VCaP (cell line): ENCODE data around the gene JCAD.
"Not testable (repeated sequence)": the region's sequence is repeated elsewhere in the genome, so short reads cannot be mapped to it uniquely, and the experiment has no call there.

Experiments used
- H3K27ac ChIP-seq: fragments of 450-650 bp; 2 replicates; pipeline ENCODE4 v1.5.1; 2017
- CTCF ChIP-seq: fragments of 450-650 bp; conservative IDR thresholded peaks from 2 replicates; pipeline ENCODE4 v1.5.1; 2017; ENCODE audit warnings: mild to moderate bottlenecking, moderate library complexity

Gene JCAD

DNA sequence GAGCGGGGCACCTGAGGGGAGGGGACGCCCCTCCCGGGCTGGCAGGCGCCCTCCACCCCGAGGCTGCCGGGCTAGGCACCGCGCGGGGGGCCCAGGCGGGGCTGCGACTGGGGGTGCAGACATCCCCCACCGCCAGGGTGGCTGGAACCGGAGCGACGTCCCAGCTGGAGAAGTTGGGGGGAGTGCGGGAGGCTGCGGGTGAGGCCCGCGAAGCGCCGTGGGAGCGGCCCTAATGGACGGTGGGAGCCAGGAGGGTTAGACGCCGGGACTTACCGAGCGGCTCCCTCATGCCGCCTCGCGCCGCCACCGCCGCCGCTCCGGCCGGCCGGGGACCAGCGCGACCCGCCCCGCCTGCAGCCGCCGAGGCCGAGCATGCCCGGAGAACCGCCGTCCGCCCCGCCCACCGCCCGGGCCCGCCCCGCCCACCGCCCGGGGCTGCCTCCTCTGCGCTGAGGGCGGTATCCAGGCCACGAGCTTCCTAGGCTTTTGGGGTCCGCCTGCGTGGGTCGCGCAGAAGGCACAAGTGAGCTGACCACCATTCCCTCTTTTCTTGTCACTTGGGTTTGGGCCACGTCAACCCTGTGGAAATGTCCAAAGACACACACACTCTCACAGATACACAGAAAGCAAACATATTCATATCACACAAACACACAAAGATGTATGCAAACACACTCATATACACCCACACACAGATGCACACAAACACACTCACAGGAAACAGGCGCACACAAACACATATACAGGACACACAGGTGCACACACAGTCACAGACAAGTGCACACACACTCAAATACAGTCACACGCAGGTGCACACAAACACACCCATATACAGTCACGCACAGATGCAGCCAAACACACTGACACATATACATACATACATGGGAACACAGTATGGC is at the start of gene JCAD:
Gene JCAD, minus strand, starts transcription at position 378 of the 899 bp plus-strand sequence. CDS start 11,774 bp downstream, outside the sequence.
- H3K27ac ChIP-seq = peak within 1 kb of the TSS; percentile 53; the same call in 1 of the 2 replicates
- no peak for TF ChIP-seq CTCF

DNA sequence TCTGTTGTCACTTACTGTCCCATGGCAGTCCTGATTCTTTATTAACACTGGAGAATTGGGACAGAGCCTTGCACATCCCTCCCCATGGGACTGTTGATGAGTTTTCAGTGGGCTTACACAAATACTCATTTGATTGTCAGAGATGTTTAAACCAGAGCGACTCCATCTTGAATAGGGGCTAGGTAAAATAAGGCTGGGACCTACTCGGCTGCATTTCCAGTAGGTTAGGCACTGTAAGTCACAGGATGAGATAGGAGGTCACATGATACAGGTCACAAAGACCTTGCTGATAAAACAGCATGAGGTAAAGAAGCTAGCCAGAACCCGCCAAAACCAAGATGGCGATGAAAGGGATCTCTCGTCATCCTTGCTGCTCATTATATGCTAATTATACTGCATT is 47.6 kb upstream of the JCAD start:
- H3K27ac ChIP-seq = no peak overlapping the region
- TF ChIP-seq CTCF = no peak

DNA sequence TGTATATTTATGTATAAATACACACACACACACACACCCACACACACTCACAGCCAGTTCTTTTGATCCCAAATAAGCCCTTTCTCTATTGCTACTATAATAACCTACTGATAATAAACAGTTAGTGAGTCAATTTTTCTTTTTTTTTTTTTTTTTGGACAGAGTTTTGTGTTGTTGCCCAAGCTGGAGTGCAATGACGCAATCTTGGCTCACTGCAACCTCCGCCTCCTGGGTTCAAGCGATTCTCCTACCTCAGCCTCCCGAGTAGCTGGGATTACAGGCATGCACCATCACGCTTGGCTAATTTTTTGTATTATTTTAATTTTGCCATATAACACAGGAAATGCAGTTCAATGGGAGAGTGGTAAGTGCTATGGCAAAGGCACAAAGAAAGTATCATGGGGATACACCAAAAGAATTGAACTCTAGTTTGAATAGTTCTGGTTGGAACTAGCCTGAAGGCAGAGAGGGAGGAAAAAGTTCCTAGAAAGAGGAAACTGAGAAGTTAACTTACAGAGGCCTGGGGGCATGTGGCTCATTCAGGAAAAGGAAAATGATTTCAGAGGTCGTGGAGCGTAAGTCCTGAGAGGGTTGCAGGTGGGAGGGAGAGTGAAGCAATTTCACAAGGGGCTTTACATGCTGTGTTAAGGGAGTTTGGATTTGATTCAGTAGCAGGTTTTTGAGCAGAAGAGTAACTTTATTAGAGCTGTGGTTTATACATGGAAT is 44.4 kb upstream of the JCAD start:
- no peak overlapping the region for H3K27ac ChIP-seq
- TF ChIP-seq CTCF = no peak

DNA sequence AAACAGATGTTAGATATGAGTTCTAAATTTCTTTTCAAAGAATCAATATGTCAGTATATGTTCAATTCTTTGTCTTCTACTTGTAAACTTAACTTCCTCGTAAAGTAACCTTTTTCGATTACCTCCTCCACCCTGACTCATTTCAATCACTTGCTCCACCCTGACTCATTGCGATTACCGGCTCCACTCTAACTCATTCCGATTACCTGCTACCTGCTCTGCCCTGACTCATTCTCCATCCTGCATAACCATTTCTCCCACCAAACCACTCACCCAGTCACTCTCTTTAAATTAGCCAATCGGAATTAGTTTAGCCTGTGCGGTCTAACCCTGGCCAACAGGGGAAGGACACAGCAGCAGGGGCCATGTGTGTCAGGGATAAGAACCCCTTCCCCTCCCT is 40.3 kb upstream of the JCAD start:
- H3K27ac ChIP-seq = not testable (repeated sequence)

GRCh38 chr10:30099101-30099500 is 39.7 kb upstream of the JCAD start:
- H3K27ac ChIP-seq = no peak overlapping the region
- no peak for TF ChIP-seq CTCF

DNA sequence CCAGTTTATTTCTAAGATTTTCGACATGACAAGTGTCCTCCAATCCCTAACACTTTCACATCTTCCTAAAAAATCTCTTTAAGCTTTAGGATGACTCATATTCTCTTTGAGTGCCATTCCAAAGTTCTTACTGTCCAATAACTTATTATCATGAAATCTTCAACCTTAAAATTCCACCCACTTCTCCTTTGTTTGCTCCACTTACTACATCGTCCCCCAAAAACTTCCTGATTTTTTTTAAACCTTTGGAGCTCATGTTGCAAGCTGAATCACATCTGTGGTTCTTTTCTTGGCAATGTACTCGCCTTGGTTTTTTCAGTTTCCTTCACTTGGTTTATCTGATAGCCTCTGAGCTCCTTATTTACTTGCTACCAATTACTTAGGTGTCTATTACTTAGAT is 39.2 kb upstream of the JCAD start:
- TF ChIP-seq CTCF = no peak
- no peak overlapping the region for H3K27ac ChIP-seq

DNA sequence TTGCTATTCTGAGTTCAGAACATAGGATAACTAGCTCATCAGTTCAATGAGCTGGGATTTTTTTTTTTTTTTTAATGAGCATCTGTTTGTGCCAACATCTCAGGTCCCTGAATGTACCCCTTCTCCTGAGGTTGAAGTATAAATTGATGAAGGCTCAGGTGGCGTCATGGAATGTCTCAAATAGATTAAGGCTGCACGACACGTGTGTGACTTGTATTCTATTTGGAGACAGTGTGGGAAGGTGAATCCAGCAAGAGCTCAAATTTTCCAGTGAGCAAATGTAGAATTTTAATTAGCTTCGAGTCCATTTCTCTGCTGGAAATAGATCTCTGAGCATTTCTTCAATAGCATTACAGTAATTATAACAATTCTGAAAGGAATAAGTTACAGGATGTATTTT is 37.2 kb upstream of the JCAD start:
- TF ChIP-seq CTCF = no peak

More for the DNA sequence above, 37.2 kb upstream of the JCAD start:
- no peak overlapping the region for H3K27ac ChIP-seq
